Measurements from ENCODE around the gene IRX5.

Gene IRX5

GRCh38 chr16:54930005-54930868, at the start of gene IRX5:
TSS of gene IRX5 (plus strand) at chr16:54930865. CDS start at chr16:54931199, 334 bp downstream.
- peak; percentile 78 to 85 for DNase-seq

GRCh38 chr16:54882556-54882955, 48.1 kb upstream of the IRX5 start:
- DNase-seq = no peak

- DNase-seq = no peak
These were observed 47.3 kb upstream of the IRX5 start for GRCh38 chr16:54883358-54883757.

GRCh38 chr16:54886078-54886477, 44.6 kb upstream of the IRX5 start:
- DNase-seq = no peak

- DNase-seq = no peak
These were observed 40.3 kb upstream of the IRX5 start for GRCh38 chr16:54890381-54890780.

- no peak for DNase-seq
These were observed 39.3 kb upstream of the IRX5 start for GRCh38 chr16:54891346-54891745.

GRCh38 chr16:54892981-54893380, 37.7 kb upstream of the IRX5 start:
- DNase-seq = no peak

- DNase-seq = no peak
These were observed 32.7 kb upstream of the IRX5 start for GRCh38 chr16:54897930-54898329.

GRCh38 chr16:54901606-54902005, 29.1 kb upstream of the IRX5 start:
- no peak for DNase-seq

GRCh38 chr16:54903047-54903446, 27.6 kb upstream of the IRX5 start:
- no peak for DNase-seq

GRCh38 chr16:54911079-54911478, 19.6 kb upstream of the IRX5 start:
- no peak for DNase-seq

GRCh38 chr16:54912720-54913119, 17.9 kb upstream of the IRX5 start:
- no peak for DNase-seq

- peak in 1 of 2 experiments; percentile 49 for DNase-seq
These were observed 9.3 kb upstream of the IRX5 start for GRCh38 chr16:54921206-54921824.

- DNase-seq = no peak
These were observed 7.6 kb upstream of the IRX5 start for GRCh38 chr16:54923055-54923473.

- no peak for DNase-seq
These were observed 6.7 kb upstream of the IRX5 start for GRCh38 chr16:54923988-54924387.

- no peak for DNase-seq
These were observed 4.4 kb upstream of the IRX5 start for GRCh38 chr16:54926166-54926838.

GRCh38 chr16:54927125-54928015, 3.3 kb upstream of the IRX5 start:
- DNase-seq = no peak

GRCh38 chr16:54928016-54928356, 2.7 kb upstream of the IRX5 start:
- no peak for DNase-seq

GRCh38 chr16:54928411-54929089, 2.1 kb upstream of the IRX5 start:
- peak in 1 of 2 experiments; percentile 64 for DNase-seq

- peak; percentile 91 to 96 for DNase-seq
These were observed 1.3 kb upstream of the IRX5 start for GRCh38 chr16:54929090-54930004.

- no peak for DNase-seq
These were observed 129 bp downstream of the IRX5 start for GRCh38 chr16:54930869-54931119.

All from NCI-H446 (cell line).